ENCODE results near the gene PRKAG2. TPM values are rescaled to one million over a fixed set of nuclear protein-coding genes. Genes with fewer than 3 reads are reported as not detected.

PRKAG2 gene
- polyA plus RNA-seq, 1 of the 3 experiments (the other 2 are of a cell fraction): 51.6 TPM

DNA sequence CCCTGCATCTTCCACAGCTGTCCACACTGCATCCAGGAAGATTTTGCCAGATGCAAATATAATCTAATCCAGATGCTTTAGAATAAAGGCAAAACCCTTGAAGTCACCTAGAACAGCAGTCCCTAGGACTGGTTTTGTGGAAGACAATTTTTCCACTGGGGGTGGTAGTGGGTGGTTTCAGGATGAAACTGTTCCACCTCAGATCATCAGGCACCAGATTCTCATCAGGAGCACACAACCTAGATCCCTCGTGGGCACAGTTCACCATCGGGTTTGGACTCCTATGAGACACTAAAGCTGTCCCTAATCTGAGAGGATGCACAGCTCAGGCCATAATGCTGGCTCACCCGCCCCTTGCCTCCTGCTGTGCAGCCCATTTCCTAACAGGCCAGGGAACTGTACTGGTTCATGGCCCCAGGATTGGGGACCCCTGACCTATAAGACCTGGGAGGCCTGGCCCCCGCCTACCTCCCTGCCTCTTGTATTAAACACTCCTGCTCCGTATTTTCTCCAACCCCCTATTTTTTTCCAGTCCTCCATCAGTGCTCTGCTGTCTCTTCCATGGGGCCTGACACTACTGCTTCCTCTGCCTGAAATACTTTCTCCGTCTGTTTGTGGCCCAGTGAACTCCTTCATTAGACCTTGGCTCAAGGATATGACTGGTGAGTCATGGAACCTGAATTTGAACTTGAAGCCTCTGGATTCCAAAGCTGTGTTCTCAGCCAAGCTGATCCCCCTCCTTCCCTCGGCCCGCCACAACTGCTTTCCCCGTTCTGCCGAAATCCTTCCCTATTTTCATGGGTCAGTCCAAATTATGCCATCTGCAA is 277.3 kb downstream of the PRKAG2 start:
- POLR2A ChIA-PET: no interaction called here
- TF ChIP-seq RXRA (IDR thresholded peaks at IDR 0.05; ENCODE audit: borderline replicate concordance, low read depth): peak; percentile 100
- TF ChIP-seq TAF1 (IDR thresholded peaks at IDR 0.05; ENCODE audit: borderline replicate concordance, low read depth, low read length): peak; percentile 40; the same call in 1 of the 2 replicates
- no peak for TF ChIP-seq RFX5 (IDR thresholded peaks at IDR 0.05; ENCODE audit: low read length)
- TF ChIP-seq EP300 (IDR thresholded peaks at IDR 0.05; ENCODE audit: borderline replicate concordance in 1 of 2, low read depth in 1 of 2, low read length in 1 of 2): peak; percentile 5 to 92; a peak in 3 of 4 replicates
- TF ChIP-seq MAX (IDR thresholded peaks at IDR 0.05; ENCODE audit: low read depth): peak; percentile 67; the same call in 1 of the 2 replicates
- TF ChIP-seq MEF2A (IDR thresholded peaks at IDR 0.05; ENCODE audit: borderline replicate concordance, low read depth): peak; percentile 59; the same call in 1 of the 2 replicates
- no peak for TF ChIP-seq YY1 (IDR thresholded peaks at IDR 0.05; ENCODE audit: low read depth)
- TF ChIP-seq CTCF (IDR thresholded peaks at IDR 0.05): peak; percentile 44
- TF ChIP-seq TEAD4 (IDR thresholded peaks at IDR 0.05; ENCODE audit: borderline replicate concordance, insufficient read depth): peak; percentile 96
- TF ChIP-seq RAD21 (IDR thresholded peaks at IDR 0.05; ENCODE audit: low read length): no peak; the same call in 1 of the 2 replicates
- no peak for TF ChIP-seq CHD2 (IDR thresholded peaks at IDR 0.05; ENCODE audit: low read length, partially characterized antibody)
- TF ChIP-seq NFIC (IDR thresholded peaks at IDR 0.05; ENCODE audit: borderline replicate concordance): peak; percentile 97
- TF ChIP-seq SMC3 (IDR thresholded peaks at IDR 0.05; ENCODE audit: low read depth, low read length): no peak
- TF ChIP-seq TCF12 (IDR thresholded peaks at IDR 0.05): peak; percentile 93
- TF ChIP-seq, protein P1, sequence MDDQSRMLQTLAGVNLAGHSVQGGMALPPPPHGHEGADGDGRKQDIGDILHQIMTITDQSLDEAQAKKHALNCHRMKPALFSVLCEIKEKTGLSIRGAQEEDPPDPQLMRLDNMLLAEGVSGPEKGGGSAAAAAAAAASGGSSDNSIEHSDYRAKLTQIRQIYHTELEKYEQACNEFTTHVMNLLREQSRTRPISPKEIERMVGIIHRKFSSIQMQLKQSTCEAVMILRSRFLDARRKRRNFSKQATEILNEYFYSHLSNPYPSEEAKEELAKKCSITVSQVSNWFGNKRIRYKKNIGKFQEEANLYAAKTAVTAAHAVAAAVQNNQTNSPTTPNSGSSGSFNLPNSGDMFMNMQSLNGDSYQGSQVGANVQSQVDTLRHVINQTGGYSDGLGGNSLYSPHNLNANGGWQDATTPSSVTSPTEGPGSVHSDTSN (IDR thresholded peaks at IDR 0.05): peak; percentile 84
- TF ChIP-seq ELF1 (IDR thresholded peaks at IDR 0.05): no peak
- no peak for TF ChIP-seq NRF1 (IDR thresholded peaks at IDR 0.05; ENCODE audit: low read depth, low read length)
- TF ChIP-seq GABPA (IDR thresholded peaks at IDR 0.05; ENCODE audit: low read depth): no peak
- TF ChIP-seq SIN3A (IDR thresholded peaks at IDR 0.05; ENCODE audit: borderline replicate concordance, low read depth, low read length): 0 out of 2 replicates have a peak, but pooled peaks have one; percentile 51
- TF ChIP-seq, protein P2, sequence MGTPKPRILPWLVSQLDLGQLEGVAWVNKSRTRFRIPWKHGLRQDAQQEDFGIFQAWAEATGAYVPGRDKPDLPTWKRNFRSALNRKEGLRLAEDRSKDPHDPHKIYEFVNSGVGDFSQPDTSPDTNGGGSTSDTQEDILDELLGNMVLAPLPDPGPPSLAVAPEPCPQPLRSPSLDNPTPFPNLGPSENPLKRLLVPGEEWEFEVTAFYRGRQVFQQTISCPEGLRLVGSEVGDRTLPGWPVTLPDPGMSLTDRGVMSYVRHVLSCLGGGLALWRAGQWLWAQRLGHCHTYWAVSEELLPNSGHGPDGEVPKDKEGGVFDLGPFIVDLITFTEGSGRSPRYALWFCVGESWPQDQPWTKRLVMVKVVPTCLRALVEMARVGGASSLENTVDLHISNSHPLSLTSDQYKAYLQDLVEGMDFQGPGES (IDR thresholded peaks at IDR 0.05; ENCODE audit: low read depth, low read length): no peak
- TF ChIP-seq EZH2phosphoT487 (IDR thresholded peaks at IDR 0.05; ENCODE audit: borderline replicate concordance, low read depth): no peak
- TF ChIP-seq, protein P3, sequence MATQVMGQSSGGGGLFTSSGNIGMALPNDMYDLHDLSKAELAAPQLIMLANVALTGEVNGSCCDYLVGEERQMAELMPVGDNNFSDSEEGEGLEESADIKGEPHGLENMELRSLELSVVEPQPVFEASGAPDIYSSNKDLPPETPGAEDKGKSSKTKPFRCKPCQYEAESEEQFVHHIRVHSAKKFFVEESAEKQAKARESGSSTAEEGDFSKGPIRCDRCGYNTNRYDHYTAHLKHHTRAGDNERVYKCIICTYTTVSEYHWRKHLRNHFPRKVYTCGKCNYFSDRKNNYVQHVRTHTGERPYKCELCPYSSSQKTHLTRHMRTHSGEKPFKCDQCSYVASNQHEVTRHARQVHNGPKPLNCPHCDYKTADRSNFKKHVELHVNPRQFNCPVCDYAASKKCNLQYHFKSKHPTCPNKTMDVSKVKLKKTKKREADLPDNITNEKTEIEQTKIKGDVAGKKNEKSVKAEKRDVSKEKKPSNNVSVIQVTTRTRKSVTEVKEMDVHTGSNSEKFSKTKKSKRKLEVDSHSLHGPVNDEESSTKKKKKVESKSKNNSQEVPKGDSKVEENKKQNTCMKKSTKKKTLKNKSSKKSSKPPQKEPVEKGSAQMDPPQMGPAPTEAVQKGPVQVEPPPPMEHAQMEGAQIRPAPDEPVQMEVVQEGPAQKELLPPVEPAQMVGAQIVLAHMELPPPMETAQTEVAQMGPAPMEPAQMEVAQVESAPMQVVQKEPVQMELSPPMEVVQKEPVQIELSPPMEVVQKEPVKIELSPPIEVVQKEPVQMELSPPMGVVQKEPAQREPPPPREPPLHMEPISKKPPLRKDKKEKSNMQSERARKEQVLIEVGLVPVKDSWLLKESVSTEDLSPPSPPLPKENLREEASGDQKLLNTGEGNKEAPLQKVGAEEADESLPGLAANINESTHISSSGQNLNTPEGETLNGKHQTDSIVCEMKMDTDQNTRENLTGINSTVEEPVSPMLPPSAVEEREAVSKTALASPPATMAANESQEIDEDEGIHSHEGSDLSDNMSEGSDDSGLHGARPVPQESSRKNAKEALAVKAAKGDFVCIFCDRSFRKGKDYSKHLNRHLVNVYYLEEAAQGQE (IDR thresholded peaks at IDR 0.05; ENCODE audit: low read depth, low read length): peak; percentile 76
- TF ChIP-seq FOSL2 (IDR thresholded peaks at IDR 0.05; ENCODE audit: borderline replicate concordance, low read depth): peak; percentile 98
- TF ChIP-seq, protein P4, sequence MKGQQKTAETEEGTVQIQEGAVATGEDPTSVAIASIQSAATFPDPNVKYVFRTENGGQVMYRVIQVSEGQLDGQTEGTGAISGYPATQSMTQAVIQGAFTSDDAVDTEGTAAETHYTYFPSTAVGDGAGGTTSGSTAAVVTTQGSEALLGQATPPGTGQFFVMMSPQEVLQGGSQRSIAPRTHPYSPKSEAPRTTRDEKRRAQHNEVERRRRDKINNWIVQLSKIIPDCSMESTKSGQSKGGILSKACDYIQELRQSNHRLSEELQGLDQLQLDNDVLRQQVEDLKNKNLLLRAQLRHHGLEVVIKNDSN (IDR thresholded peaks at IDR 0.05; ENCODE audit: borderline replicate concordance, low read depth): no peak

More for the DNA sequence above, 277.3 kb downstream of the PRKAG2 start:
- H2AFZ ChIP-seq (ENCODE audit: low read depth): 0 out of 2 replicates have a peak overlapping the region, but pooled peaks have one; percentile 16
- peaks cover 45% of the 10 kb centered on the region for H3F3A ChIP-seq (replicated peaks; ENCODE audit: insufficient read depth)
- peak overlapping the region; percentile 83 to 95 for H3K27ac ChIP-seq (ENCODE audit: low read depth in 2 of 2, low read length in 1 of 2)
- H3K4me2 ChIP-seq: peak overlapping the region; percentile 78
- DNase-seq: peak; percentile 69
- H4K20me1 ChIP-seq (ENCODE audit: insufficient read depth): no peaks in the 10 kb centered on the region
- H3K36me3 ChIP-seq (replicated peaks in 1 of 2; ENCODE audit: control insufficient read depth in 1 of 2, insufficient read depth in 2 of 2, low read length in 1 of 2): peaks cover 0 to 2% of the 10 kb centered on the region in 2 experiments
- CTCF ChIA-PET: interaction anchor here (0.7 to 2.6 kb wide), 9 partner anchors 9 to 233 kb away, joined by 3 to 11 read pairs (median 4); no protein-coding TSS in a partner anchor
- H3K9me3 ChIP-seq: no peaks in the 10 kb centered on the region
- H3K4me3 ChIP-seq (ENCODE audit: low read depth in 2 of 2, low read length in 1 of 2): peak overlapping the region in 1 of 2 experiments; percentile 24; a peak in 1 of 4 replicates
- 10% methylated on average over 10 of the region's 10 CpGs for WGBS (ENCODE audit: low lambda C conversion rate)
- no peaks in the 10 kb centered on the region for H3K27me3 ChIP-seq (ENCODE audit: insufficient read depth)
- no peaks in the 10 kb centered on the region for H3K9me2 ChIP-seq
- peaks cover 80% of the 10 kb centered on the region for H3K79me2 ChIP-seq (ENCODE audit: insufficient read depth)
- H3K4me1 ChIP-seq (ENCODE audit: control insufficient read depth in 1 of 2, insufficient read depth in 2 of 2, low read depth in 1 of 2, low read length in 1 of 2): peaks cover 10 to 34% of the 10 kb centered on the region in 2 experiments
- H3K9ac ChIP-seq: peak overlapping the region; percentile 69
